K562 (cell line): ENCODE data around the gene GP1BB. TPM values are rescaled to one million over a fixed set of nuclear protein-coding genes. Genes with fewer than 3 reads are reported as not detected.

ENCODE experiments used
- THAP12 ChIP-seq: fragments of 250-450 bp; sonication (Bioruptor Pico); IDR thresholded peaks from 2 replicates; pipeline ENCODE4 v1.9.0; 2021; ENCODE audit warnings: mild to moderate bottlenecking, inconsistent platforms
- polyA plus RNA-seq, 8 experiments: library from polyadenylated mRNA; depleted of rRNA in 4 of 8; stranded (reverse) in 5 of 8; unstranded in 3 of 8; fragments of >200 nt; fragmentation: Nextera tagmentation in 2 of 8; fragmentation: Illumina TruSeq in 1 of 8; extraction: Ambion mirVana in 2 of 8; extraction: Trizol in 1 of 8; gene quantifications; 2 replicates each; pipeline versions ENCODE4 v1.2.1 to v1.2.3, GENCODE V29; 2011 to 2014; ENCODE audit warnings: inconsistent platforms in 1 of 8, missing spikeins in 1 of 8
- total RNA-seq, 7 experiments: library from RNA; depleted of rRNA in 6 of 7; stranded (reverse); fragments of >200 nt in 6 of 7; fragmentation: Illumina TruSeq in 2 of 7; extraction: Trizol in 2 of 7; gene quantifications; 2 replicates each; pipeline versions ENCODE4 v1.2.1 to v1.2.3, GENCODE V29; 2011 to 2021; ENCODE audit warnings: low replicate concordance in 1 of 7
- TF ChIP-seq, protein P1 (sequence below), 2 experiments: fragments of 200-800 bp in 1 of 2; sonication (Bioruptor generic) in 1 of 2; sonication (generic) in 1 of 2; formaldehyde crosslinking in 1 of 2; IDR thresholded peaks in 1 of 2; conservative IDR thresholded peaks in 1 of 2; 2 replicates each; pipeline versions ENCODE4 v1.5.0 to v1.6.1; 2016 to 2020; ENCODE audit warnings: missing compliant biosample characterization in 1 of 2, missing genetic modification characterization in 1 of 2, missing genetic modification reagents in 1 of 2
- TF ChIP-seq, protein P2 (sequence below), 2 experiments: fragments of 450-650 bp in 1 of 2; sonication (generic) in 1 of 2; formaldehyde crosslinking in 1 of 2; IDR thresholded peaks; 2 replicates each; pipeline versions ENCODE4 v1.7.1 to v1.9.0; 2016 to 2022; ENCODE audit warnings: inconsistent platforms in 1 of 2, mild to moderate bottlenecking in 1 of 2, missing genetic modification reagents in 1 of 2

The GP1BB gene
- total and polyA plus RNA-seq, 9 of the 15 experiments (the other 6 are each of a cell fraction or from before 2014, with no cell fraction given): 0.69 to 162 (median 2.8) TPM

GRCh38 chr22:19703869-19704268 is 19.5 kb upstream of the GP1BB start (continued):
- TF ChIP-seq, protein P1, sequence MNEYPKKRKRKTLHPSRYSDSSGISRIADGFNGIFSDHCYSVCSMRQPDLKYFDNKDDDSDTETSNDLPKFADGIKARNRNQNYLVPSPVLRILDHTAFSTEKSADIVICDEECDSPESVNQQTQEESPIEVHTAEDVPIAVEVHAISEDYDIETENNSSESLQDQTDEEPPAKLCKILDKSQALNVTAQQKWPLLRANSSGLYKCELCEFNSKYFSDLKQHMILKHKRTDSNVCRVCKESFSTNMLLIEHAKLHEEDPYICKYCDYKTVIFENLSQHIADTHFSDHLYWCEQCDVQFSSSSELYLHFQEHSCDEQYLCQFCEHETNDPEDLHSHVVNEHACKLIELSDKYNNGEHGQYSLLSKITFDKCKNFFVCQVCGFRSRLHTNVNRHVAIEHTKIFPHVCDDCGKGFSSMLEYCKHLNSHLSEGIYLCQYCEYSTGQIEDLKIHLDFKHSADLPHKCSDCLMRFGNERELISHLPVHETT (CRISPR knock-in tag; conservative IDR thresholded peaks at IDR 0.05 in 1 of 2, IDR thresholded peaks at IDR 0.05 in 1 of 2): 0 out of 4 replicates have a peak, but pooled peaks of 1 of the 2 experiments have one; percentile 58
- TF ChIP-seq, protein P2, sequence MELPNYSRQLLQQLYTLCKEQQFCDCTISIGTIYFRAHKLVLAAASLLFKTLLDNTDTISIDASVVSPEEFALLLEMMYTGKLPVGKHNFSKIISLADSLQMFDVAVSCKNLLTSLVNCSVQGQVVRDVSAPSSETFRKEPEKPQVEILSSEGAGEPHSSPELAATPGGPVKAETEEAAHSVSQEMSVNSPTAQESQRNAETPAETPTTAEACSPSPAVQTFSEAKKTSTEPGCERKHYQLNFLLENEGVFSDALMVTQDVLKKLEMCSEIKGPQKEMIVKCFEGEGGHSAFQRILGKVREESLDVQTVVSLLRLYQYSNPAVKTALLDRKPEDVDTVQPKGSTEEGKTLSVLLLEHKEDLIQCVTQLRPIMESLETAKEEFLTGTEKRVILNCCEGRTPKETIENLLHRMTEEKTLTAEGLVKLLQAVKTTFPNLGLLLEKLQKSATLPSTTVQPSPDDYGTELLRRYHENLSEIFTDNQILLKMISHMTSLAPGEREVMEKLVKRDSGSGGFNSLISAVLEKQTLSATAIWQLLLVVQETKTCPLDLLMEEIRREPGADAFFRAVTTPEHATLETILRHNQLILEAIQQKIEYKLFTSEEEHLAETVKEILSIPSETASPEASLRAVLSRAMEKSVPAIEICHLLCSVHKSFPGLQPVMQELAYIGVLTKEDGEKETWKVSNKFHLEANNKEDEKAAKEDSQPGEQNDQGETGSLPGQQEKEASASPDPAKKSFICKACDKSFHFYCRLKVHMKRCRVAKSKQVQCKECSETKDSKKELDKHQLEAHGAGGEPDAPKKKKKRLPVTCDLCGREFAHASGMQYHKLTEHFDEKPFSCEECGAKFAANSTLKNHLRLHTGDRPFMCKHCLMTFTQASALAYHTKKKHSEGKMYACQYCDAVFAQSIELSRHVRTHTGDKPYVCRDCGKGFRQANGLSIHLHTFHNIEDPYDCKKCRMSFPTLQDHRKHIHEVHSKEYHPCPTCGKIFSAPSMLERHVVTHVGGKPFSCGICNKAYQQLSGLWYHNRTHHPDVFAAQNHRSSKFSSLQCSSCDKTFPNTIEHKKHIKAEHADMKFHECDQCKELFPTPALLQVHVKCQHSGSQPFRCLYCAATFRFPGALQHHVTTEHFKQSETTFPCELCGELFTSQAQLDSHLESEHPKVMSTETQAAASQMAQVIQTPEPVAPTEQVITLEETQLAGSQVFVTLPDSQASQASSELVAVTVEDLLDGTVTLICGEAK (IDR thresholded peaks at IDR 0.05): no peak
- TF ChIP-seq, protein P2 (CRISPR knock-in tag; IDR thresholded peaks at IDR 0.05): peak; percentile 59; the same call in 1 of the 2 replicates
- peak; percentile 80; the same call in 1 of the 2 replicates for TF ChIP-seq THAP12 (CRISPR knock-in tag)
- TF ChIP-seq, all 486 proteins: peak for 6
